Right lobe of liver (tissue), 6 donors: ENCODE measurements around the gene KMT2A. TPM values are rescaled to one million over a fixed set of nuclear protein-coding genes. Genes with fewer than 3 reads are reported as not detected.

Experiments used
- ATAC-seq, 4 donors: fragments of 200-7000 bp; cut with Tn5 transposase; one replicate each; pipeline ENCODE4 v1.9.1; 2020; ENCODE audit warnings: mild to moderate bottlenecking in 4 of 4, moderate library complexity in 4 of 4
- DNase-seq, 3 donors: peaks; one replicate each; pipeline ENCODE4 v3.0.0-alpha.2; 2020
- H3K27ac ChIP-seq, 3 donors: fragments of 200-600 bp; one replicate each; pipeline ENCODE4 v1.8.0; 2022
- H3K27me3 ChIP-seq, 2 donors: fragments of 200-600 bp; one replicate each; pipeline ENCODE4 v1.8.0; 2022
- H3K36me3 ChIP-seq, 4 donors: fragments of 200-600 bp; sonication (generic) in 1 of 4; one replicate each; pipeline versions ENCODE4 v1.5.1 to v1.8.0; 2017 to 2022; ENCODE audit warnings: control low read depth in 1 of 4
- H3K4me1 ChIP-seq, 4 donors: fragments of 200-600 bp; sonication (generic) in 1 of 4; one replicate each; pipeline versions ENCODE4 v1.5.1 to v1.8.0; 2017 to 2022; ENCODE audit warnings: control low read depth in 1 of 4
- H3K4me3 ChIP-seq, 3 donors: fragments of 200-600 bp; one replicate each; pipeline ENCODE4 v1.8.0; 2022
- H3K9me3 ChIP-seq, 4 donors: fragments of 200-600 bp; sonication (generic) in 1 of 4; one replicate each; pipeline versions ENCODE4 v1.5.1 to v1.8.0; 2017 to 2022; ENCODE audit warnings: control low read depth in 1 of 4
- CTCF ChIP-seq, 4 donors: fragments of 200-600 bp in 3 of 4; fragments of 450-650 bp in 1 of 4; IDR thresholded peaks; one replicate each; pipeline versions ENCODE4 v1.5.1 to v1.8.0; 2016 to 2022; ENCODE audit warnings: antibody characterized with exemption in 4 of 4, mild to moderate bottlenecking in 2 of 4
- POLR2A ChIP-seq: fragments of 450-650 bp; IDR thresholded peaks from one replicate; pipeline ENCODE4 v1.6.1; 2017; ENCODE audit warnings: antibody characterized with exemption, mild to moderate bottlenecking
- WGBS: methylation state at CpG from one replicate; pipeline ENCODE4 v1.1.6; 2018; ENCODE audit warnings: low coverage, low lambda C conversion rate; ENCODE audit not compliant: insufficient coverage; ENCODE audit errors: missing lambda C conversion rate; 5-methylcytosine and 5-hydroxymethylcytosine counted together
- intact Hi-C, 2 donors: fragments of 100-400 bp; cut with DNase I; formaldehyde crosslinking; loops; one replicate each; pipeline versions ENCODE4 v1.11.2 to v1.14.1; 2022
- total RNA-seq, 6 experiments: library from RNA; depleted of rRNA in 2 of 6; stranded (reverse); fragments of >200 nt in 2 of 6; fragmentation: NEBNext Ultra II Directional in 3 of 6; extraction: Animal tissue kit (Norgen Biotek cat#: 25700) in 3 of 6; gene quantifications; one replicate each; pipeline versions ENCODE4 v1.1.0 to v1.2.4, GENCODE V29; 2016 to 2023
- donor health status: DM: no; HTN: yes; CAD: no.
- donor health status: DM: no; HTN: no; CAD: no.
- donor health status: DM: no; HTN: no; CAD: no.
- donor health status: DM: no; HTN: yes; CAD: no.
- donor health status: DM: no; HTN: yes; CAD: no.

The KMT2A gene
- total RNA-seq, 6 experiments from 2014 or later: 15.5 to 24.9 (median 19.5) TPM

DNA sequence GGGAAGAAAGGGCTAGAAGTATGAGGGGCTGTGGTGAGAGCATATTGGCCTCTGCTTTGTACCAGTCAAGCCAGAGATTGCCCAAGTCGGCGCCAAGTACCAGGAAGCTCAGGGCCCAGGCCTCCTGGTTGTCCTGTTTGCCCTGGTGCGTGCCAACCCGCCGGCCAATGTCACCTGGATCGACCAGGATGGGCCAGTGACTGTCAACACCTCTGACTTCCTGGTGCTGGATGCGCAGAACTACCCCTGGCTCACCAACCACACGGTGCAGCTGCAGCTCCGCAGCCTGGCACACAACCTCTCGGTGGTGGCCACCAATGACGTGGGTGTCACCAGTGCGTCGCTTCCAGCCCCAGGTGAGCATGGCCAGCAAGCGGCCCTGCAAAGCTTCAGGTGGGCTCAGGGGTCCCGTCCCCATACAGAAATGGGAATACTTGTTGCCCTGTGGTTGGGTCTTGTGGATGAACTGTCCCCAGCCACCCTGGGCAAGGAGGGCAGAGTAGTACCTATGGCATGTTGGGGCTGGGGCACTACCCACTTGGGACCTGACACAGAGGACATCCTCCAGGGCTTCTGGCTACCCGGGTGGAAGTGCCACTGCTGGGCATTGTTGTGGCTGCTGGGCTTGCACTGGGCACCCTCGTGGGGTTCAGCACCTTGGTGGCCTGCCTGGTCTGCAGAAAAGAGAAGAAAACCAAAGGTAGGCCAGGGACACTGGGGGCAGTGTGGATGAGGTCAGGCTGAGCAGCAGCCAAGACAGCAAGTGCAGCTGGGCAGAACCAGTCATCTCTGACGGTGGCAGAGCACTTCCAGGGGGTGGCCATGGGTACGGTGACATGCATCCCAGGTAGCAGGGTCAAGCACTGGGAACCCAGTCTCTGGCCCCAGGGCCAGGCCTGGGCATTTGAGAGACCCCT lies 96.8 kb downstream of the KMT2A start:
- ATAC-seq: peak; percentile 61 to 77 (median 72)
- Histone ChIP-seq H3K36me3 (no peaks in the 10 kb centered on the region), H3K4me3 (no peak overlapping the region), H3K4me1 (peaks cover 0 to 48% (median 23%) of the 10 kb centered on the region in 4 donors), H3K27ac (peak overlapping the region; percentile 38 to 86 (median 57)), H3K27me3 (no peaks in the 10 kb centered on the region), H3K9me3 (no peaks in the 10 kb centered on the region)
- intact Hi-C loops: no loop called here
- no CpG with 5 or more reads among the region's 19 CpGs for WGBS
- peak; percentile 87 to 91 (median 90) for DNase-seq
- no peak for TF ChIP-seq POLR2A
- TF ChIP-seq CTCF (IDR thresholded peaks at IDR 0.05): no peak

GRCh38 chr11:118533769-118534729 lies 97.8 kb downstream of the KMT2A start:
- intact Hi-C loops: no loop called here
- H3K9me3 ChIP-seq: no peaks in the 10 kb centered on the region
- H3K27ac ChIP-seq: peak overlapping the region; percentile 44 to 86 (median 57)
- 47% methylated on average over 9 of the region's 27 CpGs for WGBS
- H3K27me3 ChIP-seq: no peaks in the 10 kb centered on the region
- no peak for TF ChIP-seq CTCF (IDR thresholded peaks at IDR 0.05)
- TF ChIP-seq POLR2A: no peak
- H3K4me3 ChIP-seq: no peak overlapping the region
- DNase-seq: peak in 1 of 3 donors; percentile 68
- ATAC-seq: peak in 3 of 4 donors; percentile 19 to 50 (median 23)
- no peaks in the 10 kb centered on the region for H3K36me3 ChIP-seq
- peaks cover 0 to 40% (median 20%) of the 10 kb centered on the region in 4 donors for H3K4me1 ChIP-seq

- no peak for DNase-seq
- intact Hi-C loops: no loop called here
- H3K27me3 ChIP-seq: no peaks in the 10 kb centered on the region
Observed at GRCh38 chr11:118535261-118535660, 99.0 kb downstream of the KMT2A start.

More at GRCh38 chr11:118535261-118535660, 99.0 kb downstream of the KMT2A start:
- ATAC-seq: no peak
- no peak for TF ChIP-seq POLR2A
- TF ChIP-seq CTCF (IDR thresholded peaks at IDR 0.05): no peak
- Histone ChIP-seq H3K36me3 (no peaks in the 10 kb centered on the region), H3K4me1 (peaks cover 0 to 33% (median 14%) of the 10 kb centered on the region in 4 donors), H3K4me3 (no peak overlapping the region), H3K9me3 (no peaks in the 10 kb centered on the region), H3K27ac (no peak overlapping the region)
- 86% methylated on average over 6 of the region's 9 CpGs for WGBS
